Stimulated activated naive CD8-positive, alpha-beta T cell treated with anti-CD3 and anti-CD28 coated beads, Interleukin-15, amount 100 ng/mL, for 72 hours (primary cell): ENCODE measurements around the gene PHF13.
"Not testable (repeated sequence)": the region's sequence is repeated elsewhere in the genome, so short reads cannot be mapped to it uniquely, and the experiment has no call there.

Source experiments
- ATAC-seq: fragments of 150-1000 bp; cut with Tn5 transposase; 2 replicates; pipeline ENCODE4 v1.10.0; 2021; ENCODE audit warnings: mild to moderate bottlenecking, moderate library complexity
- DNase-seq, 2 donors: peaks; one replicate each; pipeline ENCODE4 v3.0.0; 2021 to 2022
- H3K27ac Mint-ChIP-seq, 2 donors: one replicate each; pipeline ENCODE4 v1.8.0; 2022; ENCODE audit warnings: mild to moderate bottlenecking in 2 of 2, mixed read lengths in 2 of 2, moderate library complexity in 2 of 2
- H3K27me3 Mint-ChIP-seq: one replicate; pipeline ENCODE4 v1.8.0; 2022; ENCODE audit warnings: mixed read lengths
- H3K4me1 Mint-ChIP-seq: one replicate; pipeline ENCODE4 v1.8.0; 2022; ENCODE audit warnings: mild to moderate bottlenecking, mixed read lengths
- H3K4me3 Mint-ChIP-seq, 2 donors: one replicate each; pipeline ENCODE4 v1.8.0; 2022; ENCODE audit warnings: mild to moderate bottlenecking in 2 of 2, mixed read lengths in 2 of 2, moderate library complexity in 1 of 2
- H3K9me3 Mint-ChIP-seq, 2 donors: one replicate each; pipeline ENCODE4 v1.8.0; 2022; ENCODE audit warnings: mixed read lengths in 2 of 2

PHF13 gene

GRCh38 chr1:6594977-6595740 lies 18.4 kb upstream of the PHF13 start:
- H3K4me3 Mint-ChIP-seq = no peak overlapping the region
- H3K4me1 Mint-ChIP-seq = peaks cover 89% of the 10 kb centered on the region
- no peaks in the 10 kb centered on the region for H3K27me3 Mint-ChIP-seq
- peak overlapping the region in 1 of 2 donors; percentile 63 for H3K27ac Mint-ChIP-seq
- ATAC-seq (no peak), DNase-seq (no peak)
- H3K9me3 Mint-ChIP-seq = no peaks in the 10 kb centered on the region

DNA sequence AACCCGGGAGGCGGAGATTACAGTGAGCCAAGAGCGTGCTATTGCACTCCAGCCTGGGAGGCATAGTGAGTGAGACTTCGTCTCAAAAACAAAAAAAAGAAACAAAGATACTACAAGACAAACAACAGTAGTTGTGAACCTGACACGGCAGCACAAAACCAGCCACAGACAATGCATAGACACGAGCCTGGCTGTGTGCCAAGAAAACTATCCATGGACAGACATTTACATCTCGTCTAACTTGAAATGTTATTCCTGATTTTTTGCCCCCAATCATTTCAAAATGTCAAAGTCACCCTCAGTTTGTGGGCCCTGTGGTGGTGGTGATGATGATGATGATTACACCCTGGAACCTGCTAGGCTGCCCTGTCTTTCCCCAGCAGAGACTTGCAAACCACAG lies 17.2 kb upstream of the PHF13 start:
- Mint-ChIP-seq H3K4me3 (no peak overlapping the region), H3K27ac (peak overlapping the region in 1 of 2 donors; percentile 91), H3K4me1 (peaks cover 91% of the 10 kb centered on the region), H3K9me3 (no peaks in the 10 kb centered on the region), H3K27me3 (no peaks in the 10 kb centered on the region)
- no peak for DNase-seq
- no peak for ATAC-seq

- no peak for DNase-seq
- H3K4me1 Mint-ChIP-seq = peaks cover 84% of the 10 kb centered on the region
- no peaks in the 10 kb centered on the region for H3K27me3 Mint-ChIP-seq
- H3K27ac Mint-ChIP-seq = peak overlapping the region in 1 of 2 donors; percentile 19
- H3K9me3 Mint-ChIP-seq = no peaks in the 10 kb centered on the region
- peak overlapping the region in 1 of 2 donors; percentile 21 for H3K4me3 Mint-ChIP-seq
- no peak for ATAC-seq
Observed at GRCh38 chr1:6596886-6597776, 16.4 kb upstream of the PHF13 start.

GRCh38 chr1:6597777-6598131 lies 15.8 kb upstream of the PHF13 start:
- Mint-ChIP-seq H3K9me3 (no peaks in the 10 kb centered on the region), H3K27ac (peak overlapping the region in 1 of 2 donors; percentile 7), H3K4me3 (no peak overlapping the region), H3K4me1 (peaks cover 78% of the 10 kb centered on the region), H3K27me3 (no peaks in the 10 kb centered on the region)
- DNase-seq (no peak), ATAC-seq (no peak)

DNA sequence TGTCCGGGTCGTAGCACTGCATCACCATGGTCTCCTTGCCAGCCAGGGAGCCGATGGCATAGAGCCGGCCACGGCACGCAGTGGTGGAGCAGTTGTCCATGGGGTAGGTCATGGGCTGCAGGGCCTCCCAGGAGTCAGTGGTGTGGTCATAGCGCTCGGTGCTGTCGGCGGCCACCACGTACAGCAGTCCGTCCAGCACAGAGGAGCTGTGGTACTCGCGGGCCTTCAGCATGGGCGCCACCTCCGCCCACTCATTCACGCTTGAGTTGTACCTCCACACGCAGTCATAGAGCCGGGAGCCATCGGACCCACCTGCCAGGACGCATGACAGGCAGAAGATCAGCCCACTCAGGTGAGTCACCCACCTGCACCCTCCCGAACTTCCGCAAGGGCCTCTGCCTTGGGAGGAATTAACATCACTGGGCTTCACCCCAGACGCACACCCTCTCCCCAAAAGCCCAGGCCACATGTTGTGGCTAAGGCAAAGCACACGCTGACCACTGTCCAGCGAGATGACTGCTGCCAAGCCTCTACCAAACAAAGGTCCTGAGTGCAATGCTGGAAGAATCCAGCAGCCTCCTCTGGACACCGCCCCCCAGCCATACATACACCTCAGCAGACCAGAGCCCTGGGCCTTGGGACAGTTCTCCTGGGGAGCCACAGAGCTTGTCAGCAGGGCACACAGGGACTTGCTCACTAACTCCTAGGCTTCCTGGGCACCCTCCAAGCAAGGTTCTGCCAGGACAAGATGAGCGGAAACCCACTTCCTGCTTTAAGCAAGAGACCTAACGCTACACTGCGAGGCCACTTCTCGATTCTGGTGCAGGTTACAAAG lies 14.2 kb upstream of the PHF13 start:
- H3K4me1 Mint-ChIP-seq = peaks cover 74% of the 10 kb centered on the region
- DNase-seq (peak; percentile 45 to 61), ATAC-seq (no peak)
- H3K27ac Mint-ChIP-seq = peak overlapping the region; percentile 82 to 88
- H3K9me3 Mint-ChIP-seq = no peaks in the 10 kb centered on the region
- H3K27me3 Mint-ChIP-seq = no peaks in the 10 kb centered on the region
- H3K4me3 Mint-ChIP-seq = peak overlapping the region; percentile 94 to 95

GRCh38 chr1:6599991-6600390 lies 13.5 kb upstream of the PHF13 start:
- not testable (repeated sequence) for H3K9me3 Mint-ChIP-seq, H3K27me3 Mint-ChIP-seq, DNase-seq, ATAC-seq
- H3K4me3 Mint-ChIP-seq = peak overlapping the region; percentile 94 to 95
- peaks cover 72% of the 10 kb centered on the region for H3K4me1 Mint-ChIP-seq
- H3K27ac Mint-ChIP-seq = peak overlapping the region; percentile 95

DNA sequence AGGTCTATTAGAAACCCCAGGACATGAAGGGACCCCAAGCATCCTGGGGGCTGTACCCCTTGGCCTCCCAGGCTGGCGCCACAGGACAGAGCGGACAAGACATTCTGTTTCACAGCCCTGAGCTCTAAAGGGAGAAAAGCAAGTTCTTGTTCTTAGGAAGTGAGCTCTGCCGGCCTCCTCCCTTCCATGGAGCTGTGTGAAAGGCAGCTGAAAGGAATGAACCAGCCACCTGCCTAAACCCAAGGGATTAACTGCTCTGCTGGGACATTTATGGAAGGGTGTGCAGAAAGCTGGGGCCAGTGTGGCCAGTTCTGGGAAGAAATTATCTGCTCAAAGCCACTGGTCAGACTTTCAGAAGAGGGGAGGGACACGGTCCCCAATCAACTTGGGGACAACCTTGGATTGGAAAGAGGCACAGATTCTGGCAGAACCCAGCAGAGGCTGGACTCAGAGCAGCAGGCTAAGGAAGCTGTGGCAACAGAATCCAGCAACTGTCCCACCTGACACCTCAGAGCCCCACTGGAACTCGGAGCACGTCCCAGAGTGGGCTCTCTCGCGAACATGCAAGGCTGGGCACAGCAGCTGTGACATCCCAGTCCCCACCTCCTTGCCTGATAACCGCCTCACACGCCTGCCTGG lies 13.0 kb upstream of the PHF13 start:
- Mint-ChIP-seq H3K9me3 (no peaks in the 10 kb centered on the region), H3K27me3 (no peaks in the 10 kb centered on the region)

DNA sequence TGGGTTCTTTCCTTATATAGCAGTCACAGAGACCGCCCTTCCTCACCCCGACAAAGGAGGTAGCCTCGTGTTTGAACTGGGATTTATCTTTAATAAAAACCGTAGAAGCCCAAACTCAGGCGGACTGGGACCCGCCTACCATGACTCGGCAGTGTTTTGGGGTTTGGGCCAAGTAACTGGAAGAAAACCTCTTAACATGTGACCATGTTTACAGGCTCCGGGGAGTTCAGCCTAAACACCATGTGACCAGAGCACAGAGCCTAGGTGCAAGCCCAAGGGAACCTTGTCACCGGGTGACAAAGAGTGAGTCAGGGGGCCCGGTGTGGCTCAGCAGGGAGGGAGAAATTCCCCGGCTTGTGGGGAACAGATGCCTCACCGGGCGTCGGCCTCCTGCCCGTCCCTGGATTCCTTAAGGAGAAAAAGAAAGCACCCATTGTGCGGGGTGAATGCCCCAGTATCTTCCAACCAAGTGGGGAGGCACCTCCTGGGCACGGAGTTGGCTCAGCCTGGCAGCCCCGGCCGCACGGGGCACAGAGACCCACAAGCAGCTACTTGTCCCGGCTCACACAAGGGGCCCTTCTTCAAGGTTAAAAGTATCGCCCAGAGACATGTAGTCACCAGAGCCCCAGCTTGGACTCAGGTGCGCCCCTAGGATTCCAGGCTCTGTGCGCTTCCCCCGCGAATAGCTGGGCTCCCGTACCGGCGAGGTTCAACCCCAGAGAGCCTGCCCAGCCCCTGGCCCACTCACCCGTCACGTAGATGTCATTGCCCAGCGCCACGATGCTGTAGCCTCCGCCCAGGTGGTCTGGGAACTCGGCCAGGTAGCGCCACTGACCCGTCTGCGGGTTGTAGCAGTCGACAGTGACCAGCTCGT lies 12.2 kb upstream of the PHF13 start:
- Mint-ChIP-seq H3K9me3 (no peaks in the 10 kb centered on the region), H3K4me3 (peak overlapping the region; percentile 94 to 95), H3K27ac (peak overlapping the region; percentile 95), H3K27me3 (no peaks in the 10 kb centered on the region), H3K4me1 (peaks cover 59% of the 10 kb centered on the region)
- ATAC-seq = peak; percentile 81
- peak; percentile 76 to 89 for DNase-seq

More for the DNA sequence above, 13.0 kb upstream of the PHF13 start:
- ATAC-seq (no peak), DNase-seq (no peak)
- Mint-ChIP-seq H3K4me3 (peak overlapping the region; percentile 94 to 95), H3K4me1 (peaks cover 67% of the 10 kb centered on the region), H3K27ac (peak overlapping the region; percentile 95)

- Mint-ChIP-seq H3K27ac (peak overlapping the region; percentile 95), H3K4me1 (peaks cover 54% of the 10 kb centered on the region), H3K9me3 (no peaks in the 10 kb centered on the region), H3K4me3 (peak overlapping the region; percentile 94 to 95), H3K27me3 (no peaks in the 10 kb centered on the region)
- ATAC-seq = peak; percentile 47
- peak in 1 of 2 donors; percentile 56 for DNase-seq
Observed at GRCh38 chr1:6601923-6602668, 11.4 kb upstream of the PHF13 start.

DNA sequence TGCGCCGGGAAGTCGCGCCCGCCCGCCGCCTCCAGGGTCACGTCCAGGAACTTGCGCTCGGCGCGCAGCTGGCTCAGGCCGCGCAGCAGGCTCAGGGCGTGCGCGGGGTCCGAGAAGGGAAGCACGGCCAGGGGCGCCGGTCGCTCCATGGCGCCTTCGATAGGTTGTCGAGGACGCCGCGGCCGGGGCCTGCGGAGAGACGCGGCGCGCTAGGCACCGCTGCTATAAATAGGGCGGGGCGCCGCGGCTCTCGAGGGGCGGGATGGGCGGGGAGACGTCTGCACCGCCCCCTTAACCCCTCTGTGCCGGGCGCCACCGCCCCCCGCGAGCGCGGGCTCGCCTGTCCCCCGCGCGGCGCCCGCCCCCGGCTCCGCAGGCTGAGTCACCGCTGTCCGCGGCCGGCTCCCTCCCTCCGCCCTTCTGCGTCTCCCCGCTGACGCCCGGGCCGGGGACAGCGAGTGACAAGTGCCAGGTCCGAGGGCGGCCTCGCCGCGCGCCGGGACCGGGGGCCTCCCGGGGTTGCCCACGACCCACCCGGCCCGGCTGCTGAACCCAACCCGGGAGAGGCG lies 10.8 kb upstream of the PHF13 start, which contains the start of gene KLHL21:
TSS of gene KLHL21 (minus strand) at position 201 of the 569 bp plus-strand sequence. CDS start at position 149, 52 bp downstream.
- no peaks in the 10 kb centered on the region for H3K9me3 Mint-ChIP-seq
- H3K4me3 Mint-ChIP-seq = peak within 1 kb of the TSS; percentile 94 to 95
- peak within 1 kb of the TSS; percentile 96 to 97 for H3K27ac Mint-ChIP-seq
- ATAC-seq = peak; percentile 68
- H3K4me1 Mint-ChIP-seq = peaks cover 47% of the 10 kb centered on the region
- peak; percentile 91 for DNase-seq
- H3K27me3 Mint-ChIP-seq = no peaks in the 10 kb centered on the region

DNA sequence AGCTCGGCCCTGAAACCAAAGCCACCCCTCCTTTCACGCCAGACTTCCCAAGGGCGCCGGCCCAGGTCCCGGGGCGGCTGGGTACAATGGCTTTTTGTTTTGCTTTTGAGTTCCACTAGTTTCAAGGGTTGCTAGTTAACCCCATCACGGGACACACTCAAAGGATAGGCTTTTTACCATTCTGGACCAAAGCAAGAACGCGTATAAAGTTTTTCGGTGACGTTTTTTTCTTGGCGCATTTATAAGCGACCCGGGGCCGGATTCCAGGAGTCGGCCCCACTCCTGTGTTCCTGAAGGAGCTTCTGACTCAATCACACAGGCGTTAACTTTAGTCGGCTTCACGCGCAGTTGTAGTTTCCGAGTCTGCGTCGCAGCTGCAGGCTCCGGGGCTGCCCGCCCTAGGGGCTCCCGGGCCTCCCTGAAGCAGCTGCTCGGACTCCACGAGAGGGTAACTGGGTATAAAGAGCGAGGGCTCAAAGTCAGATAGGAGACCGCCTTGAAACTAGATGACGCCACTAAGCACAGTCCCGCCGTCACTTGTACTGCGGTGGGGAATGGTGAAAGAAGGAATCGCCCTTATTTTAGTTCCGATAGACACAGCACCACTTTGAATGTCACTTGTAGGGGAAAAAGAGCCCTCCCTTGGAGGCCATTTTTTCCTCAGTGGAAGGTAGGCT lies 10.2 kb upstream of the PHF13 start:
- peaks cover 41% of the 10 kb centered on the region for H3K4me1 Mint-ChIP-seq
- H3K27me3 Mint-ChIP-seq = no peaks in the 10 kb centered on the region
- H3K4me3 Mint-ChIP-seq = peak overlapping the region; percentile 83 to 85
- peak; percentile 69 to 81 for DNase-seq
- H3K9me3 Mint-ChIP-seq = no peaks in the 10 kb centered on the region
- peak; percentile 52 for ATAC-seq
- H3K27ac Mint-ChIP-seq = peak overlapping the region; percentile 96 to 97

- DNase-seq = no peak
- H3K27me3 Mint-ChIP-seq = no peaks in the 10 kb centered on the region
- H3K27ac Mint-ChIP-seq = peak overlapping the region; percentile 96 to 97
- ATAC-seq = no peak
- peaks cover 34% of the 10 kb centered on the region for H3K4me1 Mint-ChIP-seq
- peak overlapping the region; percentile 83 to 85 for H3K4me3 Mint-ChIP-seq
- H3K9me3 Mint-ChIP-seq = no peaks in the 10 kb centered on the region
Observed at GRCh38 chr1:6603915-6604558, 9.5 kb upstream of the PHF13 start.
